ENCODE data around the gene CDK14.

The CDK14 gene

GRCh38 chr7:90668992-90669391 lies 72.9 kb downstream of the CDK14 start:
- Mint-ChIP-seq H3K27ac (peak overlapping the region in 2 of 3 experiments; percentile 50 to 51), H3K27me3 (ENCODE audit: low read depth) (no peaks in the 10 kb centered on the region), H3K36me3 (ENCODE audit: low read depth) (no peaks in the 10 kb centered on the region), H3K9me3 (no peaks in the 10 kb centered on the region), H3K4me1 (peaks cover 29% of the 10 kb centered on the region), H3K4me3 (no peak overlapping the region)
- TF ChIP-seq, protein P1, sequence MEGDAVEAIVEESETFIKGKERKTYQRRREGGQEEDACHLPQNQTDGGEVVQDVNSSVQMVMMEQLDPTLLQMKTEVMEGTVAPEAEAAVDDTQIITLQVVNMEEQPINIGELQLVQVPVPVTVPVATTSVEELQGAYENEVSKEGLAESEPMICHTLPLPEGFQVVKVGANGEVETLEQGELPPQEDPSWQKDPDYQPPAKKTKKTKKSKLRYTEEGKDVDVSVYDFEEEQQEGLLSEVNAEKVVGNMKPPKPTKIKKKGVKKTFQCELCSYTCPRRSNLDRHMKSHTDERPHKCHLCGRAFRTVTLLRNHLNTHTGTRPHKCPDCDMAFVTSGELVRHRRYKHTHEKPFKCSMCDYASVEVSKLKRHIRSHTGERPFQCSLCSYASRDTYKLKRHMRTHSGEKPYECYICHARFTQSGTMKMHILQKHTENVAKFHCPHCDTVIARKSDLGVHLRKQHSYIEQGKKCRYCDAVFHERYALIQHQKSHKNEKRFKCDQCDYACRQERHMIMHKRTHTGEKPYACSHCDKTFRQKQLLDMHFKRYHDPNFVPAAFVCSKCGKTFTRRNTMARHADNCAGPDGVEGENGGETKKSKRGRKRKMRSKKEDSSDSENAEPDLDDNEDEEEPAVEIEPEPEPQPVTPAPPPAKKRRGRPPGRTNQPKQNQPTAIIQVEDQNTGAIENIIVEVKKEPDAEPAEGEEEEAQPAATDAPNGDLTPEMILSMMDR (IDR thresholded peaks at IDR 0.05; ENCODE audit: unreplicated experiment in 3 of 3) = no peak

DNA sequence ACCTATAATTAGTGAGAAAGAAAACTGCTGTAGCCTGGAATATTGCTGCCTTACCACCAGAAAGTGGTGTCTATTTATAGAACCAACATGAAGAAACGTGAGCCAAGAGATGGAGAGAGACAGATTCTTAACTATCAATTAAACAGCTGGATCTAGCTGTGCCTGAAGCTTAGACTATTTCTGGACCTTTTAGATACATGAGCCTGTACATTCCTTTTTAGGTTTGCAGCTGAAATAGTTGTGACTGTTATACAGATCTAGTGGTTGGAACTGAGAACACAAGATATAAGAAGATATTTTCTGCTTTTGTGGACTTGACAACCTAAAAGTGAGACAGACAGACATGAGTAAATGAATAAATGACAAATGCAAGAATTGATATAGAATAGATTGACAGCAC lies 73.4 kb downstream of the CDK14 start:
- TF ChIP-seq, protein P1 (IDR thresholded peaks at IDR 0.05; ENCODE audit: unreplicated experiment in 3 of 3) = no peak
- peaks cover 34% of the 10 kb centered on the region for H3K4me1 Mint-ChIP-seq
- H3K27me3 Mint-ChIP-seq (ENCODE audit: low read depth) = no peaks in the 10 kb centered on the region
- H3K4me3 Mint-ChIP-seq = peak overlapping the region in 1 of 3 experiments; percentile 13
- H3K27ac Mint-ChIP-seq = peak overlapping the region; percentile 43 to 51 (median 50)
- H3K9me3 Mint-ChIP-seq = no peaks in the 10 kb centered on the region
- H3K36me3 Mint-ChIP-seq (ENCODE audit: low read depth) = no peaks in the 10 kb centered on the region

DNA sequence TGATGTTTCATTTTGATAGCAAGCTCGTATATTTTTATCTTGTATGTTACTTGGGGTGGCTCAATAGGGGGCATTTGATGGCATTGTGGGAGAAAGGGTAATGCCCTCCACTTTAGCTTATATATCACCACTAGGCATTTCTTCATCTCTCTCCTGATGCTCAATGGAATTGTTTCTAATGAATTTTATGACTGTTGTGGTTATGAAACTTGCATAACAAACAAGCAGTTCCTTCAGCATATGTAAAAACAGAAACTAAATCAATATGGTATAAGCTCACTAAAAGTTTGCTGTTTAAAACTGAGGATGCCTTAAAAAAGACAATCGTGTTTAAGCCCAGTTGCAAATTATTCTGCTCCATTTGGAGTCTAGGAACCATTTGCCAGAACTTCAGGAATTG lies 75.5 kb downstream of the CDK14 start:
- no peaks in the 10 kb centered on the region for H3K36me3 Mint-ChIP-seq (ENCODE audit: low read depth)
- no peak overlapping the region for H3K27ac Mint-ChIP-seq
- no peaks in the 10 kb centered on the region for H3K9me3 Mint-ChIP-seq
- TF ChIP-seq, protein P1 (IDR thresholded peaks at IDR 0.05; ENCODE audit: unreplicated experiment in 3 of 3) = no peak
- peaks cover 52% of the 10 kb centered on the region for H3K4me1 Mint-ChIP-seq
- no peaks in the 10 kb centered on the region for H3K27me3 Mint-ChIP-seq (ENCODE audit: low read depth)
- H3K4me3 Mint-ChIP-seq = no peak overlapping the region

DNA sequence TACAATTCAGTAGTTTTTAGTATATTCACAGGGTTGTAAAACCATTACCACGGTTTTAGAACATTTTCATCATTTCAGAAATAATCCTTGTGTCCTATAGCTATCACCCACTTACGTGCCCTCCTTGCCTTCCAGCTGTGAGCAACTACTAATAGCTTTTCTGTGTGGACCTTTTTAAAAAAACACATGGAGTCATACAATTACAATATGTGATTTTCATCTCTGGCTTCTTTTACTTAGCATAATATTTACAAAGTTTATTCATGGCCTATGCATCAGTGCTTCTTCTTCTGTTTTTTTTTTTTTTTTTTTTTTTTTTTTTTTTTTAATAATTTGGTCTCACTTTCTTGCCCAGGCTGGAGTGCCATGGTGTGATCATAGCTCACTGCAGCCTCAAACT lies 76.1 kb downstream of the CDK14 start:
- Mint-ChIP-seq H3K27ac (no peak overlapping the region), H3K9me3 (no peaks in the 10 kb centered on the region), H3K4me3 (no peak overlapping the region), H3K4me1 (peaks cover 57% of the 10 kb centered on the region), H3K27me3 (ENCODE audit: low read depth) (no peaks in the 10 kb centered on the region), H3K36me3 (ENCODE audit: low read depth) (no peaks in the 10 kb centered on the region)
- TF ChIP-seq, protein P1 (IDR thresholded peaks at IDR 0.05; ENCODE audit: unreplicated experiment in 3 of 3) = no peak

GRCh38 chr7:90674625-90675024 lies 78.5 kb downstream of the CDK14 start:
- H3K36me3 Mint-ChIP-seq (ENCODE audit: low read depth) = no peaks in the 10 kb centered on the region
- no peaks in the 10 kb centered on the region for H3K27me3 Mint-ChIP-seq (ENCODE audit: low read depth)
- TF ChIP-seq, protein P1 (IDR thresholded peaks at IDR 0.05; ENCODE audit: unreplicated experiment in 3 of 3) = no peak
- no peaks in the 10 kb centered on the region for H3K9me3 Mint-ChIP-seq
- no peak overlapping the region for H3K27ac Mint-ChIP-seq
- no peak overlapping the region for H3K4me3 Mint-ChIP-seq
- H3K4me1 Mint-ChIP-seq = peaks cover 71% of the 10 kb centered on the region

DNA sequence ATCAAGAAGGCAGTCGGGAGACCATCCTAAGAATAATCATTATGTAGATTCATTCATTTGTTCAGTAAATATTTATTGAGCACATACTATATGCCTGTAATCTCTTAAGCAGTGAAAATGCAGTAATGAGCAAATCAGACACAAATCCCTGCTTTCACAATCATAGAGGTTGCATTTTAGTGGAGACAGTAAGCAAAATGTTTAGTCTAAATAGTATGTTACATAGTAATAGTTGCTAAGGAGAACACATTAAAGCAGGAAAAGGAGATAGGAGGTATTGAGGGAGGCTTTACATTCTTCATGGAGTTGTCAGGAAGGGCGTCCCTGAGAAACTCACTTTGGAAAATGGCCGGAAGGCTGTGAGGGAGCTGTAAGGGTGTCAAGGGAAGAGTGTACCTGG lies 79.9 kb downstream of the CDK14 start:
- H3K4me1 Mint-ChIP-seq = peaks cover 72% of the 10 kb centered on the region
- no peaks in the 10 kb centered on the region for H3K9me3 Mint-ChIP-seq
- no peaks in the 10 kb centered on the region for H3K36me3 Mint-ChIP-seq (ENCODE audit: low read depth)
- peak overlapping the region in 1 of 3 experiments; percentile 19 for H3K27ac Mint-ChIP-seq
- no peaks in the 10 kb centered on the region for H3K27me3 Mint-ChIP-seq (ENCODE audit: low read depth)
- H3K4me3 Mint-ChIP-seq = no peak overlapping the region
- TF ChIP-seq, protein P1 (IDR thresholded peaks at IDR 0.05; ENCODE audit: unreplicated experiment in 3 of 3) = no peak

All from nephron (organoid).